ENCODE measurements around the gene PXYLP1. TPM values are rescaled to one million over a fixed set of nuclear protein-coding genes. Genes with fewer than 3 reads are reported as not detected.
"Not testable (repeated sequence)": the region's sequence is repeated elsewhere in the genome, so short reads cannot be mapped to it uniquely, and the experiment has no call there.

PXYLP1 gene
- total RNA-seq, 6 donors from 2014 or later: 6.5 to 17.5 (median 9.8) TPM

DNA sequence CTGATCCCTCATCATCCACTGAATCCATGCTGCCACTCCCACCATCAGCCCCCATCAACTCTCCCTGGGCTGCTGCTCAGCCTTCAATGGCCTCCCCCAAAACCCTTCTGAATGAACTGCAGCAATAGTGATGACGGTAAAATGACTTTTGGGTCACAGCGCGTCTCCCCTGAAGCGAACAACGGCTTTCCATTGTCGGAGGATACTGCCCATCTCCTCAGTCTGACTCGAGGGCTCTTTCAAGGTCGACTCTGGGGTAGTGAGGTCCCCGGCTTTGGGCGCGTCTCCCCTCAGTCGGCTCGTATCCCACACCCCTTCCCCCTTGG lies 79.5 kb downstream of the PXYLP1 start:
- 9 to 14% methylated on average over 4 to 13 of the region's 13 CpGs for WGBS, 2 donors
- Histone ChIP-seq H3K27me3 (no peaks in the 10 kb centered on the region), H3K9me3 (no peaks in the 10 kb centered on the region), H3K27ac (peak overlapping the region; percentile 71 to 90 (median 88)), H3K4me1 (peaks cover 8 to 16% (median 14%) of the 10 kb centered on the region in 4 donors), H3K4me3 (peak overlapping the region; percentile 14 to 78 (median 68)), H3K36me3 (no peaks in the 10 kb centered on the region)
- ATAC-seq (ENCODE audit: low FRiP score in 2 of 2): no peak
- TF ChIP-seq, protein P1, sequence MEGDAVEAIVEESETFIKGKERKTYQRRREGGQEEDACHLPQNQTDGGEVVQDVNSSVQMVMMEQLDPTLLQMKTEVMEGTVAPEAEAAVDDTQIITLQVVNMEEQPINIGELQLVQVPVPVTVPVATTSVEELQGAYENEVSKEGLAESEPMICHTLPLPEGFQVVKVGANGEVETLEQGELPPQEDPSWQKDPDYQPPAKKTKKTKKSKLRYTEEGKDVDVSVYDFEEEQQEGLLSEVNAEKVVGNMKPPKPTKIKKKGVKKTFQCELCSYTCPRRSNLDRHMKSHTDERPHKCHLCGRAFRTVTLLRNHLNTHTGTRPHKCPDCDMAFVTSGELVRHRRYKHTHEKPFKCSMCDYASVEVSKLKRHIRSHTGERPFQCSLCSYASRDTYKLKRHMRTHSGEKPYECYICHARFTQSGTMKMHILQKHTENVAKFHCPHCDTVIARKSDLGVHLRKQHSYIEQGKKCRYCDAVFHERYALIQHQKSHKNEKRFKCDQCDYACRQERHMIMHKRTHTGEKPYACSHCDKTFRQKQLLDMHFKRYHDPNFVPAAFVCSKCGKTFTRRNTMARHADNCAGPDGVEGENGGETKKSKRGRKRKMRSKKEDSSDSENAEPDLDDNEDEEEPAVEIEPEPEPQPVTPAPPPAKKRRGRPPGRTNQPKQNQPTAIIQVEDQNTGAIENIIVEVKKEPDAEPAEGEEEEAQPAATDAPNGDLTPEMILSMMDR (IDR thresholded peaks at IDR 0.05): no peak
- TF ChIP-seq POLR2AphosphoS5 (IDR thresholded peaks at IDR 0.05): no peak
- no peak for TF ChIP-seq POLR2A (IDR thresholded peaks at IDR 0.05)
- no peak for TF ChIP-seq EP300 (IDR thresholded peaks at IDR 0.05)
- DNase-seq: no peak

DNA sequence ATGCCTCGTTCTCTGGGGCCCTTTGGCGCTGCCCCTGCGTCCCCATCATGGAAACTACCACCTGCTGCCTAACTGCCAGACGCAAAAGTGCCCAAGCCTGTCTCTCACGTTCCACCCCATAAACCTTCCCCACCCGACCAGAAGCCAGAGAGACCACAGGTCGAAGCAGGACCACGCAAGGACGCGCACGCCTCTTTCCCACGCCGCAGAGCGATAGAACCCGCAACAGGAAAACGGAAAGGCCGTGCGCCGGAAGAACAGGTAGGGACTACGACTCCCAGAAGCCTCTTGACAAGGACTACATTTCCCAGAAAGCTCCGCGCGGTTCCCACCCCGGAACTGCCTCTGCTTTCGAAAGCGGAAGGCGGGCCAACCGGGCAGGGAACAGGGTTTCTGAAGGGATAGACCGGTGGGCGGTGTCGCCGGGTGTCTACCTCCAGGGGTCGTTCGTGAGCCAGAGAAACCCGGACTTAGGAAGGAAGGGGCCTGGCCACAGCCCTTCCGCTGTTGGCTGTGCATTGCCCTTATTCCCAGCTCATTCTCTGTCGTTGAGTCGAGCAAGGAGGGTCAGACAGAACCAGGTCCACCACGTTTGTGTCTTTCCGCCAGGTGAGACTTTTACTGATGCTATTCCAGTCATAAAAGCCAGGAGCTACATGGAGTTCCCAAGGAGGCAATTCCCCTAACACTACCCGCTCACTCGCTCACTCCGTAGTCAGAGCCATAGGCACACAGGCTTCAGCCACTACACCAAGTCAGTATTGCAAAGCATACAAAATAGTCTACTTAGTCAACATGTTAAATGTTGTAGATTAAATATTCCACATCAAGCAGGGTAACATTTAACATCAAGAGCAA lies 80.1 kb downstream of the PXYLP1 start:
- Histone ChIP-seq H3K27ac (peak overlapping the region; percentile 71 to 90 (median 88)), H3K36me3 (no peaks in the 10 kb centered on the region), H3K4me1 (peaks cover 8 to 16% (median 14%) of the 10 kb centered on the region in 4 donors), H3K4me3 (peak overlapping the region; percentile 20 to 78 (median 68)), H3K27me3 (no peaks in the 10 kb centered on the region), H3K9me3 (no peaks in the 10 kb centered on the region)
- peak in 3 of 4 donors; percentile 55 to 81 (median 75) for TF ChIP-seq POLR2A (IDR thresholded peaks at IDR 0.05)
- TF ChIP-seq, protein P1 (IDR thresholded peaks at IDR 0.05): peak; percentile 68 to 95 (median 84)
- TF ChIP-seq POLR2AphosphoS5 (IDR thresholded peaks at IDR 0.05): peak; percentile 83 to 85
- TF ChIP-seq EP300 (IDR thresholded peaks at IDR 0.05): peak in 1 of 4 donors; percentile 5
- DNase-seq: peak; percentile 89 to 99
- WGBS, 2 donors: 5 to 20% methylated on average over 9 to 43 of the region's 43 CpGs
- peak; percentile 98 to 99 for ATAC-seq (ENCODE audit: low FRiP score in 2 of 2)

DNA sequence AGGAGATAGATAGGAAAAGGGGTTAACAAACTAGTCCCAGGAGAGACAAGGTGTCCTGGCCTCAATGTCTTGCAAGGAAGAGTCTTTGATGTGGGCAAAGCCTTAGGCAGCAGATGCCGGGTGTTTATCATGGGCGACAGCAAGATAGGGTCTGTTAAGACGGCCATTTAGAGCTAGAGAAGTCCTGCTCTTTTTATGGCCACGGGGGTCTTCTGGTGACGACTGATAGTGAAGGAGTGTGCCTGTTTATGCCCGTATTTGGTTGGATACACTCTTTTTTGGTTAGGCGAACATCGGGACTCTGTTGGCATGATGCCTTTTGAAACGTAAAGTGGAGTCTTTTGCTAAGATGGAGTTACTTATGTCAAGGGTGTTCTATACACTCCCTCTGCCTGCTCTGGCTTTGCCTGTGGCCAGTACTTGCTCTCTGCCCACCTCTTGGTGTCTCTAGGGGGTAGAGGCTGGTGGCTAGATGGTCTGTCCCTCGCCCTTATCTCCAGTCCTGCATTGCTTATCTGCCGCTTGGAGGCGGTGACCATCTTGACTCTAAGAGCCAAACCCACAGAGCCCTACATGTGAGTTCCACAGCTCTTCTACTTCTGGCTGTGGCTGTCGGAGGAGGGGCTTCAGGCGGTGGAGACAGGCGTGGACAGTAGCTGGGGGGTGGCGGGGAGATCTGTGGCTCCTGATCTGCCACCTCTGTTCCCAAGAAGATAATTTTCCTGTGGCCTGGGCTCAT lies 80.9 kb downstream of the PXYLP1 start:
- WGBS, 2 donors: 92 to 95% methylated on average over 16 of the region's 16 CpGs
- Histone ChIP-seq H3K4me1 (peaks cover 8 to 16% (median 14%) of the 10 kb centered on the region in 4 donors), H3K27ac (peak overlapping the region; percentile 71 to 90 (median 88)), H3K9me3 (no peaks in the 10 kb centered on the region), H3K27me3 (no peaks in the 10 kb centered on the region), H3K4me3 (peak overlapping the region in 3 of 4 donors; percentile 61 to 78 (median 74)), H3K36me3 (no peaks in the 10 kb centered on the region)
- TF ChIP-seq, protein P1 (IDR thresholded peaks at IDR 0.05): no peak
- TF ChIP-seq EP300 (IDR thresholded peaks at IDR 0.05): no peak
- no peak for TF ChIP-seq POLR2AphosphoS5 (IDR thresholded peaks at IDR 0.05)
- TF ChIP-seq POLR2A (IDR thresholded peaks at IDR 0.05): no peak
- DNase-seq: peak in 1 of 2 donors; percentile 15
- ATAC-seq (ENCODE audit: low FRiP score in 2 of 2): no peak

DNA sequence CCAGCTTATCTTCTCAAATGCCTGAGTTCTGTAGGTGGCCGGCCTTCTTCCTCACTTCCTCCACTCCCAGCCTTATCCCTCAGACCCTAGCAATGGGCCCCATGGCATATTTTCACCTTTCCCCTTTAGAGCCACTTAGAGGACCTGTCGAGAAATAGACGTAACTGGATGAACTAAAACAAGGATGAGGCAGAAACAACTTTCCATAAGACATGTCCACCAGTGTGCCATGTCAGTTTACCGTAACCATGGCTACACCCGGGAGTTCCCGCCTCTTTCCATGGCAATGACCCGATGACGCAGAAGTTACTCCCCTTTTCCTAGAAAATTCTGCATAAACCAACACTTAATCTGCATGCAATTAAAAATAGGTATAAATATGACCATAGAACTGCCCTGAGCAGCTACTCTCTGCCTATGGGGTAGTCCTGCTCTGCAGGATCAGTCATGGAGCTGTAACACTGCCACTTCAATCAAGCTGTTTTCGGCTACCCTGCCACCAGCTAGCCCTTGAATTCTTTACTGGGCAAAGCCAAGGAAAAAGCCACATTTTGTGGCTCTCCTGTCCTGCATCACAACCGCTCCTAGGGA lies 81.6 kb downstream of the PXYLP1 start:
- 94 to 97% methylated on average over 9 to 10 of the region's 10 CpGs for WGBS, 2 donors
- Histone ChIP-seq H3K4me3 (no peak overlapping the region), H3K4me1 (peaks cover 8 to 16% (median 14%) of the 10 kb centered on the region in 4 donors), H3K27me3 (no peaks in the 10 kb centered on the region), H3K9me3 (no peaks in the 10 kb centered on the region), H3K27ac (no peak overlapping the region), H3K36me3 (no peaks in the 10 kb centered on the region)
- TF ChIP-seq EP300 (IDR thresholded peaks at IDR 0.05): no peak
- TF ChIP-seq POLR2AphosphoS5 (IDR thresholded peaks at IDR 0.05): no peak
- no peak for TF ChIP-seq POLR2A (IDR thresholded peaks at IDR 0.05)
- TF ChIP-seq, protein P1 (IDR thresholded peaks at IDR 0.05): no peak
- no peak for DNase-seq
- ATAC-seq (ENCODE audit: low FRiP score in 2 of 2): no peak

DNA sequence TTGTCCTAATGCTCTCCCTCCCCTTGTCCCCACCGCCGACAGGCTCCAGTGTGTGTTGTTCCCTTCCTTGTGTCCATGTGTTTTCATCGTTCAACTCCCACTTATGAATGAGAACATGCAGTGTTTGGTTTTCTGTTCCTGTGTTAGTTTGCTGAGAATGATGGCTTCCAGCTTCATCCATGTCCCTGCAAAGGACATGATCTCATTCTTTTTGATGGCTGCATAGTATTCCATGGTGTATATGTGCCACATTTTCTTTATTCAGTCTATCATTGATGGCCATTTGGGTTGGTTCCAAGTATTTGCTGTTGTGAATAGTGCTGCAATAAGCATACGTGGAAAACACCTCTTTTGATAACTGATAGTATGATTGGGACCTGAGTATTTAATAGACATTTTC lies 82.8 kb downstream of the PXYLP1 start:
- H3K27me3 ChIP-seq; H3K36me3 ChIP-seq; DNase-seq; H3K9me3 ChIP-seq; ATAC-seq (ENCODE audit: low FRiP score in 2 of 2); H3K4me3 ChIP-seq; H3K27ac ChIP-seq: not testable (repeated sequence)
- WGBS, 2 donors: 86 to 96% methylated on average over 4 of the region's 4 CpGs
- peaks cover 8 to 16% (median 14%) of the 10 kb centered on the region in 4 donors for H3K4me1 ChIP-seq
